BLaER1 treated with 17β-estradiol and CSF1 and Interleukin-3, amounts not matched to agents 10 nM and 100 nM (cell line): ENCODE results near the gene PIH1D1.
A peak's percentile ranks its signal among the peaks of the same experiment; 100 is the strongest.
"Not testable (repeated sequence)": the region's sequence is repeated elsewhere in the genome, so short reads cannot be mapped to it uniquely, and the experiment has no call there.

Experiments
- H3K27ac ChIP-seq, 11 experiments: shearing (Covaris generic); formaldehyde crosslinking; 2 replicates each; pipeline ENCODE4 v1.8.1; 2022
- H3K27me3 ChIP-seq, 11 experiments: shearing (Covaris generic); formaldehyde crosslinking; 2 replicates each; pipeline ENCODE4 v1.8.1; 2022
- H3K36me3 ChIP-seq, 11 experiments: shearing (Covaris generic); formaldehyde crosslinking; 2 replicates each; pipeline ENCODE4 v1.8.1; 2022
- H3K4me1 ChIP-seq, 10 experiments: shearing (Covaris generic); formaldehyde crosslinking; 2 replicates each; pipeline ENCODE4 v1.8.1; 2022
- H3K4me2 ChIP-seq, 11 experiments: shearing (Covaris generic); formaldehyde crosslinking; 2 replicates each; pipeline ENCODE4 v1.8.1; 2022
- H3K4me3 ChIP-seq, 10 experiments: shearing (Covaris generic); formaldehyde crosslinking; 2 replicates each; pipeline ENCODE4 v1.8.1; 2022
- H3K9ac ChIP-seq, 11 experiments: shearing (Covaris generic); formaldehyde crosslinking; 2 replicates each; pipeline ENCODE4 v1.8.1; 2022
- H3K9me3 ChIP-seq, 11 experiments: shearing (Covaris generic); formaldehyde crosslinking; replicated peaks in 1 of 11; 2 replicates each; pipeline ENCODE4 v1.8.1; 2022
- H4K20me1 ChIP-seq, 11 experiments: shearing (Covaris generic); formaldehyde crosslinking; 2 replicates each; pipeline ENCODE4 v1.8.1; 2022
- Cebpa-rat ChIP-seq, 11 experiments: shearing (Covaris generic); IDR thresholded peaks; 2 replicates each; pipeline ENCODE4 v1.8.1; 2022

PIH1D1 gene

DNA sequence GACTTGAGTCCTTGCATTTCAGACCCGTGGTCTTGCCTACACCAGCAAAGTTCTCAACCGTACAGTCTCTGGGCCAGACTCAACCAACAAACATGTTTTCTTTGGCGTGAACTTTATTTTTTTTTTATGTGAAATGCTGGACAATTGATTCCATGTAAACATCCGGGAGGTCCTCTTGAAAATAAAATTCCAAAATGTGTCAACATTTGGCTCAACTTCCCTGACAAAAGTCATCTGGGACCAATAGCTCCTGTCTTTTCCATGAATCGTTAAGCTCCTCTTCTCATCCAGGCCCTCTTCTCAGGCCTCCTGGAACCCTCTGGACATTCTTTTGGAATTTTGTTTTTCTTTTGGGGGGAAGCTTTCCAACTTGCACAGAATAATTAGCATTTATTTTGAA, 4.2 kb upstream of the PIH1D1 start:
- Histone ChIP-seq H4K20me1 (no peaks in the 10 kb centered on the region), H3K4me1 (peaks cover 47 to 79% (median 61%) of the 10 kb centered on the region in 10 experiments), H3K27me3 (no peaks in the 10 kb centered on the region), H3K4me2 (peak overlapping the region in 3 of 11 experiments; percentile 53 to 90 (median 88); a peak in 6 of 22 replicates), H3K9ac (peak overlapping the region in 4 of 11 experiments; percentile 9 to 44 (median 27); a peak in 7 of 22 replicates), H3K36me3 (peaks cover 15 to 51% (median 33%) of the 10 kb centered on the region in 11 experiments; a peak in 21 of 22 replicates), H3K27ac (peak overlapping the region in 5 of 11 experiments; percentile 18 to 92 (median 40); a peak in 6 of 22 replicates), H3K9me3 (no peaks in the 10 kb centered on the region), H3K4me3 (no peak overlapping the region)
- no peak for TF ChIP-seq Cebpa-rat (IDR thresholded peaks at IDR 0.05)

DNA sequence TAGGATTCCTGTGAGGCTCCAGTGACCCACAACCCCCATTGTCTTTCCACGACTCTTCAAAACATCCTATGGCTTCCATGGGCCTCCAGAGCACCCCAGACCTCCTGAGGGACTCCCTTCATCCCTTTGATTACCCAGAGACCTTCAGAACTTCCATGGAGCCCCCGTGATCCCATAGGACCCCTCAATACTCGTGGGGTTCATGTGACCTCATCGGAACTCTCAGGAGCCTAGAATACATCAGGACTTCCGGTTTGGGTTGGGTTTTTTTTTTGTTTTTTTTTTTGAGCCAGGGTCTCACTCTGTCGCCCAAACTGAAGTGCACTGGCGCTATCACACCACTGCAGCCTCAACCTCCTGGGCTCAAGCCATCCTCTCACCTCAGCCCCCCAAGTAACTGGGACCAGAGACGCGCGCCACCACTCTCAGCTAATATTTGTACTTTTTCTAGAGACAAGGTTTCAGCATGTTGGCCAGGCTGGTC, 2.2 kb upstream of the PIH1D1 start:
- peak overlapping the region; percentile 89 to 98 (median 96) for H3K9ac ChIP-seq
- no peak for TF ChIP-seq Cebpa-rat (IDR thresholded peaks at IDR 0.05)
- H3K27me3 ChIP-seq: no peaks in the 10 kb centered on the region
- no peaks in the 10 kb centered on the region for H3K9me3 ChIP-seq
- peak overlapping the region; percentile 71 to 96 (median 82) for H3K4me3 ChIP-seq
- peak overlapping the region; percentile 83 to 97 (median 92) for H3K4me2 ChIP-seq
- H4K20me1 ChIP-seq: peaks cover 0 to 2% (median 0%) of the 10 kb centered on the region in 11 experiments; a peak in 2 of 22 replicates
- peaks cover 7 to 47% (median 25%) of the 10 kb centered on the region in 11 experiments; a peak in 19 of 22 replicates for H3K36me3 ChIP-seq
- H3K4me1 ChIP-seq: peaks cover 58 to 80% (median 68%) of the 10 kb centered on the region in 10 experiments
- peak overlapping the region; percentile 96 to 99 (median 98) for H3K27ac ChIP-seq

DNA sequence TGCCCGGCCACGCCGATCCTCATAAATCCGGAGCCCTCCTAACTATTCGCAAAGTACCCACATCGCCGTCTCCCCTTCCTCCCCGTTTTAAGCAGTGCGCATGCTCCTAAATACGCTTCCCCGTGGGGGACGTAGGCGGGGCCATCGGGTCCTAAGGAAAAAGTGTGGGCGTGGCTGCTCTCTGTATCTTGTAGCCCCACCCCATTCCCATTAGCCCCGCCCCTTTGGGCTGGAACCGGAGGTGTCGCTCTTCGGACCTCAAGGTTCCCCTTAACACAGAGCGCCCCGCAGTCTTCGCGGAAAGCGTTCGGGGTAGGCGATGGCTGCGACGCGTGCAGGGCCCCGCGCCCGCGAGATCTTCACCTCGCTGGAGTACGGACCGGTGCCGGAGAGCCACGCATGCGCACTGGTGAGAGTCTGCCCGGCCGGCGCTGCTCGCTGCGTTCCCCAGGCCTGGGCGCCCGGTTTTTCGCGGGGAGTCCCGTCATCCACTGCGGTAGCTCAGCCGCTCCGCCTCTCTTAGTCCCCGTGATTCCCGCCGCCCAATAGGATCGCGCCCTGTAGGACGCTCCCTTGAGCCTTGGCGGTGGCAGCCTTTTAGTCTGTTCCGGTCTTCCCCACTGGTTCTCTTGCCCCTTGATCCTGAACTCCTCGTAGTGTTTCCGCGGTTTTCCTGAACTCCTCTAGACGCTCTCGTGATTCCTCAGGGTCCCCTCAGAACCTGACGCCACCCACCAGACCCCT, 1.6 kb upstream of the PIH1D1 start, which contains the start of gene ALDH16A1:
Gene ALDH16A1, plus strand, starts transcription at position 213 of the 744 bp plus-strand sequence. Its CDS starts 107 bp downstream, at position 320.
- Histone ChIP-seq H3K4me3 (peak within 1 kb of the TSS; percentile 71 to 96 (median 82)), H3K4me1 (peaks cover 58 to 80% (median 68%) of the 10 kb centered on the region in 10 experiments), H3K27ac (peak within 1 kb of the TSS; percentile 96 to 99 (median 98)), H3K36me3 (peaks cover 13 to 52% (median 30%) of the 10 kb centered on the region in 11 experiments; a peak in 20 of 22 replicates), H3K9me3 (no peaks in the 10 kb centered on the region), H3K4me2 (peak within 1 kb of the TSS; percentile 83 to 97 (median 92)), H3K9ac (peak within 1 kb of the TSS; percentile 89 to 98 (median 96)), H4K20me1 (peaks cover 0 to 8% (median 0%) of the 10 kb centered on the region in 11 experiments; a peak in 4 of 22 replicates), H3K27me3 (no peaks in the 10 kb centered on the region)
- no peak for TF ChIP-seq Cebpa-rat (IDR thresholded peaks at IDR 0.05)

DNA sequence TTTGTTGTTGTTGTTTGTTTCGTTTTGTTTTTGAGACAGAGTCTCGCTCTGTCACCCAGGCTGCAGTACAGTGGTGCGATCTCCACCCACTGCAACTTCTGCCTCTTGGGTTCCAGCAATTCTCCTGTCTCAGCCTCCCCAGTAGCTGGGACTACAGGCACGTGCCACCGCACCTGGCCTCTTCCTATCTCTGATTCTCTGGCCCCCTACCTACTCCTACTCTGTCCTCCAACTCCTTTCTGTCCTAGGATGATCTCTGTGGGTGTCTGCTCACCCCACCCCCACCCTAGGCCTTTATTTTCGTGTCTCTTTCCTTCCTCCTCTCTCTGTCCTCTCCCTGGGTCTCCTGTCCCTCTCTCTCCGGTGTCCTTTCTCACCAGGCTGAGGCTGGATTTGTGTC, 1.2 kb downstream of the PIH1D1 start:
- Histone ChIP-seq H4K20me1 (peaks cover 0 to 31% (median 9%) of the 10 kb centered on the region in 11 experiments; a peak in 9 of 22 replicates), H3K27me3 (no peaks in the 10 kb centered on the region), H3K9me3 (no peaks in the 10 kb centered on the region), H3K4me1 (peaks cover 71 to 80% (median 76%) of the 10 kb centered on the region in 10 experiments), H3K9ac (peak overlapping the region; percentile 80 to 98 (median 89)), H3K4me3 (peak overlapping the region; percentile 71 to 96 (median 83)), H3K4me2 (peak overlapping the region; percentile 80 to 98 (median 93)), H3K36me3 (peaks cover 24 to 51% (median 31%) of the 10 kb centered on the region in 11 experiments), H3K27ac (peak overlapping the region in 10 of 11 experiments; percentile 82 to 99 (median 98); a peak in 19 of 22 replicates)
- no peak for TF ChIP-seq Cebpa-rat (IDR thresholded peaks at IDR 0.05)

DNA sequence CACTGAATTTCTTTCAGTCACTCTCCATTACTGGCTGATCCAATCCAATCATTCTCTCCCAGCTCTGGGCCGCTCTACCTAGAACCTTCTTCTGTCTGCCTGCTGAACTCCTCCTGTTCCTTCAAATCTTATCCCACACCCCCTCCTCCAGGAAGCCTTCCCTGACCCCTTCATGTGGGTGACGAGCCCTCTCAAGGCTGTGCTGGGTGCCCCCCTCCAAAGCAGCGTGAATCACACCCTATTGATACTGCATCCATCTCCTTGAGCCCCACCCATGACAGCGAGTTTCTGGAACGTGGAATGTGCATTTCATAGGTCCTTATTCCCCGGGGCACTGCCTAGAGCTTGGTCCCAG, 3.2 kb downstream of the PIH1D1 start:
- Histone ChIP-seq H3K27me3 (no peaks in the 10 kb centered on the region), H3K4me1 (peaks cover 70 to 82% (median 78%) of the 10 kb centered on the region in 10 experiments), H3K9me3 (no peaks in the 10 kb centered on the region), H3K4me3 (no peak overlapping the region), H3K27ac (peak overlapping the region in 2 of 11 experiments; percentile 29 to 34; a peak in 1 of 22 replicates), H3K4me2 (peak overlapping the region; percentile 51 to 93 (median 64); a peak in 21 of 22 replicates), H3K36me3 (peaks cover 23 to 46% (median 31%) of the 10 kb centered on the region in 11 experiments), H3K9ac (peak overlapping the region; percentile 5 to 59 (median 27); a peak in 14 of 22 replicates), H4K20me1 (peaks cover 0 to 31% (median 9%) of the 10 kb centered on the region in 11 experiments; a peak in 9 of 22 replicates)
- TF ChIP-seq Cebpa-rat (IDR thresholded peaks at IDR 0.05): no peak

DNA sequence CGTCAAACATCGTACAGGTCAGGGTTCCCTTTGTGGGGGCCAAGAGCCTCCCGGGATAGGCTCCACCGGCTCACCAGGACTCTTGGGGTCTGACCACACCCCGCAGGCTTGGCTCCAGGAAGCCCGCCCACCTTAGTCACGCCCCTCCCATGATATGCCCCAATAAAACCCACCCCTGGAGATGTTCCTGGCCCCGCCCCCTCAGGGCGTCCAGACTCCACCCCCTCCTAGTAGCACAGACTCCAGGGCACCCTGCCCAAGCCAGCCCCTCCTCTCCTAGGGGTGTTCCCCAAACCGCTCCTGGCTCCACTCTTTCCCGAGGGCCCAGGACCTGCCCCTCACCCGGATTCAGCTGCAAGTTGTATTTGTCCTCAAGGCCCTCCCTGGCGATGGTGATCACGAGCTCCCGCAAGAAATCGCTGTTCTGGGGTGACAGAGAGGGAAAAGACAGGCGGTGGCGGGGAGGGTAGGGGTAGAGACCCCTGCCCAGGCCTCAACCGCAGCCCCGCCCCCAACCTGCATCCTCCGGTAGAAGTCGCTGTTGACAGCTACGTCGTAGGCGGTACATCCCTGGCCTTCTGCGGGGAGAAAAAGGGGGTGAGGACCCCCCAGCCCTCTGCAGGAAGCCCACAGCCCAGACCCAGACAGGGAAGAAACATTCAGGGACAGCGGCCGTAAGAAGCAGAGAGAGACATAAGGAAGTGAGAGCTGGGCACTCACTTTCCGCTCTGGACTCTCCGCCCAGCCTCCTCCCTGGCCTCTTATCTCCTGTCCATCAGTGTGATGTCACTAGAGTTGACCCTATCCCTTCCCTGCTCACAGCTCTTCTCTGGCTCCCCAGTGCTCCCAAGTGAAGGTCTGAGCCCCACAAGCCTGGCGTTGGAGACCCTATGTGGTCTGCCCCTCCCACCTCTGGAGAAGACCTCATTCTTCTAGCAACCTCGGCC, 3.9 kb downstream of the PIH1D1 start:
- H3K36me3 ChIP-seq: peaks cover 23 to 46% (median 31%) of the 10 kb centered on the region in 11 experiments
- H4K20me1 ChIP-seq: peaks cover 0 to 31% (median 9%) of the 10 kb centered on the region in 11 experiments; a peak in 9 of 22 replicates
- peak overlapping the region in 2 of 11 experiments; percentile 29 to 34; a peak in 1 of 22 replicates for H3K27ac ChIP-seq
- H3K4me3 ChIP-seq: no peak overlapping the region
- H3K9ac ChIP-seq: peak overlapping the region in 10 of 11 experiments; percentile 5 to 59 (median 32); a peak in 13 of 22 replicates
- H3K4me2 ChIP-seq: peak overlapping the region; percentile 51 to 93 (median 64)
- H3K9me3 ChIP-seq: no peaks in the 10 kb centered on the region
- H3K4me1 ChIP-seq: peaks cover 70 to 82% (median 78%) of the 10 kb centered on the region in 10 experiments
- TF ChIP-seq Cebpa-rat (IDR thresholded peaks at IDR 0.05): no peak
- H3K27me3 ChIP-seq: peaks cover 0 to 2% (median 0%) of the 10 kb centered on the region in 11 experiments; a peak in 5 of 22 replicates

DNA sequence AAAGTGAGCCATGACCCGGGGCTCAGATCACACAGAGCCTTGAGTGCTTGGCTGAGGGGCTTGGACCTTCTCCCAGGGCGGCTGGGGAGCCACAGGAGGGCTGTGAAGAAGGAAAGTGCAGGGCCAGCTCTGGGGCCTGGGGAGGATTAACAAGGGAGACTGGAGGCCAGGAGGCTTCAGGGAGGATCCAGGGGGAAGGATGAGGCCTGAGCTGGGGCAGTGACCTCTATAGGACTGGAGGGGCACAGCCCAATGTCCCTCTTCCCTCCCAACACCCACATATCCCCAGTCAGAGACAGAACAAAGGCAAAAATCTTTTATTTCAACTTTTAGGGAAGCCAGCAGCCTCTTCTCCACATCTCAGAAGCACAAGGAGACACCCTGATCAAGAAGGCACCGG, 5.6 kb downstream of the PIH1D1 start:
- Histone ChIP-seq H3K27me3 (peaks cover 15 to 20% (median 16%) of the 10 kb centered on the region in 11 experiments), H3K9me3 (no peaks in the 10 kb centered on the region), H3K36me3 (peaks cover 23 to 46% (median 31%) of the 10 kb centered on the region in 11 experiments), H3K27ac (peak overlapping the region in 4 of 11 experiments; percentile 13 to 34 (median 25); a peak in 2 of 22 replicates), H3K9ac (peak overlapping the region in 3 of 11 experiments; percentile 38 to 49 (median 41); a peak in 2 of 22 replicates), H4K20me1 (peaks cover 0 to 31% (median 10%) of the 10 kb centered on the region in 11 experiments; a peak in 9 of 22 replicates), H3K4me2 (peak overlapping the region in 10 of 11 experiments; percentile 51 to 93 (median 63); a peak in 16 of 22 replicates), H3K4me1 (peaks cover 75 to 87% (median 79%) of the 10 kb centered on the region in 10 experiments), H3K4me3 (no peak overlapping the region)
- no peak for TF ChIP-seq Cebpa-rat (IDR thresholded peaks at IDR 0.05)

DNA sequence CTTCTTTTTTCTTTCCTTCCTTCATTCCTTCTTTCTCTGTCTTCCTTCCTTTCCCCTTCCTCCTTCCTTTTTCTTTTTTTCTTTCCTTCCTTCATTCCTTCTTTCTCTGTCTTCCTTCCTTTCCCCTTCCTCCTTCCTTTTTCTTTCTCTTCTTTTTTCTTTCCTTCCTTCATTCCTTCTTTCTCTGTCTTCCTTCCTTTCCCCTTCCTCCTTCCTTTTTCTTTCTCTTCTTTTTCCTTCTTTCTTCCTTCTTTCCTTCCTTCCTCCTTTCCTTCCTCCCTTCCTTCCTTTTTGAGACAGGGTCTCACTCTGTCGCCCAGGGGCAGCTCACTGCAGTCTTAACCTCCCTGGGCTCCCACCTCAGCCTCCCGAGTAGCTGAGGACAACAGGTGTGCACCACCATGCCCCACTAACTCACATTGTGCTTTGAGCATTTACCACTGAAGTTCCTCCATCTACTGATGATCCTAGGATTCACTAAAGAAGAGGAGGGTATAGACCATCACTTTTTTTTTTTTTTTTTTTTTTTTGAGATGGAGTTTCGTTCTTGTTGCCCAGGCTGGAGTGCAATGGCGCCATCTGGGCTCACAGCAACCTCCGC, 7.4 kb downstream of the PIH1D1 start:
- H3K9me3 ChIP-seq: not testable (repeated sequence)
- peak overlapping the region in 1 of 11 experiments; percentile 64; a peak in 1 of 22 replicates for H3K27ac ChIP-seq
- H3K27me3 ChIP-seq: peaks cover 33 to 38% (median 34%) of the 10 kb centered on the region in 11 experiments
- H3K4me2 ChIP-seq: peak overlapping the region; percentile 78 to 98 (median 94)
- peaks cover 19 to 34% (median 28%) of the 10 kb centered on the region in 11 experiments for H3K36me3 ChIP-seq
- peaks cover 0 to 35% (median 17%) of the 10 kb centered on the region in 11 experiments; a peak in 10 of 22 replicates for H4K20me1 ChIP-seq
- peak overlapping the region in 1 of 11 experiments; percentile 76; a peak in 4 of 22 replicates for H3K9ac ChIP-seq
- peaks cover 60 to 74% (median 64%) of the 10 kb centered on the region in 10 experiments for H3K4me1 ChIP-seq
- peak overlapping the region in 6 of 10 experiments; percentile 62 to 70 (median 66); a peak in 7 of 20 replicates for H3K4me3 ChIP-seq
